H1 (cell line): ENCODE results near the gene ARL6IP5. TPM values are rescaled to one million over a fixed set of nuclear protein-coding genes. Genes with fewer than 3 reads are reported as not detected.

Experiments used
- CTCF ChIA-PET: fragments of 300-600 bp; sonication (Branson Sonifier 250); formaldehyde crosslinking; loops from one replicate; lab custom pipeline; 2021; ENCODE audit not compliant: partially characterized antibody; lab: Charles Lee
- POLR2A ChIA-PET: fragments of 300-600 bp; sonication (Branson Sonifier 250); formaldehyde crosslinking; loops from one replicate; lab custom pipeline; 2021; ENCODE audit warnings: inconsistent platforms; ENCODE audit not compliant: partially characterized antibody; lab: Charles Lee
- DNase-seq, 2 experiments: peaks; one replicate each; pipeline versions ENCODE4 v3.0.0 to v3.0.0-alpha.2; 2010 to 2022; ENCODE audit warnings: low spot score in 2 of 2, low read depth in 1 of 2, mixed read lengths in 1 of 2
- FAIRE-seq: peaks from 2 replicates; lab custom pipeline; 2011; peaks lifted over from hg19 to GRCh38; lab: Jason Lieb, UNC
- H2AFZ ChIP-seq: 2 replicates; pipeline ENCODE4 v1.8.1; 2012; ENCODE audit warnings: low read length, inconsistent platforms
- H2AK5ac ChIP-seq: 2 replicates; pipeline ENCODE4 v1.6.1; 2013; ENCODE audit warnings: low read depth, low read length
- H2BK120ac ChIP-seq: replicated peaks from 2 replicates; pipeline ENCODE3; 2013; ENCODE audit warnings: low read depth, low read length, inconsistent platforms
- H2BK12ac ChIP-seq: 2 replicates; pipeline ENCODE4 v1.6.1; 2013; ENCODE audit warnings: low read depth, low read length
- H2BK15ac ChIP-seq: 2 replicates; pipeline ENCODE4 v1.6.1; 2013; ENCODE audit warnings: low read length
- H2BK20ac ChIP-seq: 2 replicates; pipeline ENCODE4 v1.6.1; 2013; ENCODE audit warnings: low read length
- H2BK5ac ChIP-seq: 2 replicates; pipeline ENCODE4 v1.6.1; 2013; ENCODE audit warnings: low read depth, low read length
- H3K14ac ChIP-seq: 2 replicates; pipeline ENCODE4 v1.6.1; 2013; ENCODE audit warnings: inconsistent platforms; ENCODE audit not compliant: insufficient read length
- H3K18ac ChIP-seq: 2 replicates; pipeline ENCODE4 v1.6.1; 2013; ENCODE audit warnings: low read length; ENCODE audit errors: extremely low read depth
- H3K23ac ChIP-seq: 2 replicates; pipeline ENCODE4 v1.6.1; 2013; ENCODE audit warnings: inconsistent platforms; ENCODE audit not compliant: insufficient read length
- H3K23me2 ChIP-seq: 2 replicates; pipeline ENCODE4 v1.6.1; 2013; ENCODE audit warnings: low read depth, low read length
- H3K27ac ChIP-seq: 2 replicates; pipeline ENCODE4 v1.6.1; 2011; ENCODE audit warnings: low read depth, low read length, inconsistent platforms
- H3K27me3 ChIP-seq, 4 experiments: replicated peaks in 1 of 4; 1 replicate in 1 of 4; 2 replicates in 3 of 4; pipeline versions ENCODE4 v1.6.1 to v1.8.1; 2011 to 2013; ENCODE audit warnings: low read length in 3 of 4, mild to moderate bottlenecking in 3 of 4, inconsistent platforms in 2 of 4, mixed read lengths in 2 of 4, moderate library complexity in 1 of 4; ENCODE audit not compliant: control insufficient read depth in 3 of 4, insufficient read depth in 3 of 4; ENCODE audit errors: extremely low read depth in 1 of 4
- H3K36me3 ChIP-seq, 4 experiments: 2 replicates each; pipeline versions ENCODE4 v1.6.1 to v1.8.1; 2011 to 2013; ENCODE audit warnings: mild to moderate bottlenecking in 4 of 4, low read length in 3 of 4, moderate library complexity in 2 of 4, control low read depth in 1 of 4, inconsistent platforms in 1 of 4; ENCODE audit not compliant: insufficient read depth in 4 of 4, control insufficient read depth in 2 of 4
- H3K4ac ChIP-seq: replicated peaks from 2 replicates; pipeline ENCODE3; 2013; ENCODE audit warnings: low read length, low read depth, mixed read lengths, inconsistent platforms; ENCODE audit not compliant: insufficient read length
- H3K4me1 ChIP-seq, 4 experiments: replicated peaks in 1 of 4; 1 replicate in 1 of 4; 2 replicates in 3 of 4; pipeline versions ENCODE4 v1.6.1 to v1.8.1; 2011 to 2013; ENCODE audit warnings: low read length in 3 of 4, inconsistent platforms in 2 of 4, mixed read lengths in 1 of 4; ENCODE audit not compliant: insufficient read depth in 4 of 4, control insufficient read depth in 3 of 4
- H3K4me2 ChIP-seq, 2 experiments: 2 replicates each; pipeline versions ENCODE4 v1.6.1 to v1.8.1; 2011 to 2013; ENCODE audit warnings: low read depth in 2 of 2, low read length in 2 of 2, control low read depth in 1 of 2, inconsistent platforms in 1 of 2, mild to moderate bottlenecking in 1 of 2; ENCODE audit not compliant: insufficient read depth in 1 of 2
- H3K4me3 ChIP-seq, 4 experiments: fragments of 200-600, 300-600 bp in 1 of 4; sonication (generic), shearing (Covaris generic), sonication (Bioruptor Twin) in 1 of 4; 2 replicates each; pipeline versions ENCODE4 v1.5.1 to v1.8.1; 2011 to 2016; ENCODE audit warnings: low read length in 4 of 4, low read depth in 3 of 4, control low read depth in 2 of 4, inconsistent platforms in 2 of 4, mild to moderate bottlenecking in 2 of 4, mixed read lengths in 1 of 4, moderate library complexity in 1 of 4; ENCODE audit not compliant: insufficient read depth in 2 of 4; ENCODE audit errors: extremely low read depth in 1 of 4
- H3K56ac ChIP-seq: replicated peaks from 2 replicates; pipeline ENCODE3; 2013; ENCODE audit warnings: low read depth, mild to moderate bottlenecking, mixed read lengths, low read length, inconsistent platforms; ENCODE audit not compliant: insufficient read length
- H3K79me1 ChIP-seq: 2 replicates; pipeline ENCODE4 v1.6.1; 2013; ENCODE audit warnings: low read depth, low read length, control low read depth
- H3K79me2 ChIP-seq, 2 experiments: 2 replicates each; pipeline versions ENCODE4 v1.6.1 to v1.8.1; 2012 to 2013; ENCODE audit warnings: low read length in 2 of 2, mild to moderate bottlenecking in 2 of 2, inconsistent platforms in 1 of 2; ENCODE audit not compliant: insufficient read depth in 2 of 2, control insufficient read depth in 1 of 2
- H3K9ac ChIP-seq, 4 experiments: replicated peaks in 1 of 4; 1 replicate in 1 of 4; 2 replicates in 3 of 4; pipeline versions ENCODE4 v1.6.1 to v1.8.1; 2011 to 2013; ENCODE audit warnings: low read depth in 3 of 4, low read length in 3 of 4, control low read depth in 2 of 4, mild to moderate bottlenecking in 2 of 4, moderate library complexity in 2 of 4, inconsistent platforms in 1 of 4; ENCODE audit errors: extremely low read depth in 1 of 4
- H3K9me3 ChIP-seq, 2 experiments: 2 replicates each; pipeline versions ENCODE4 v1.6.1 to v1.8.1; 2012 to 2013; ENCODE audit warnings: mild to moderate bottlenecking in 2 of 2, moderate library complexity in 2 of 2, control low read depth in 1 of 2, inconsistent platforms in 1 of 2, low read depth in 1 of 2, low read length in 1 of 2, mixed read lengths in 1 of 2; ENCODE audit not compliant: insufficient read depth in 2 of 2
- H4K20me1 ChIP-seq, 2 experiments: replicated peaks in 1 of 2; 2 replicates each; pipeline versions ENCODE3 to v1.8.1; 2011 to 2013; ENCODE audit warnings: inconsistent platforms in 2 of 2, low read length in 2 of 2, mild to moderate bottlenecking in 1 of 2; ENCODE audit not compliant: insufficient read depth in 2 of 2, control insufficient read depth in 1 of 2
- H4K5ac ChIP-seq: 2 replicates; pipeline ENCODE4 v1.6.1; 2013; ENCODE audit warnings: low read length, low read depth, mixed read lengths, inconsistent platforms; ENCODE audit not compliant: insufficient read length
- H4K8ac ChIP-seq: 2 replicates; pipeline ENCODE4 v1.8.0; 2013; ENCODE audit warnings: mild to moderate bottlenecking, moderate library complexity, low read length, inconsistent platforms; ENCODE audit not compliant: insufficient read depth; ENCODE audit errors: extremely low read depth
- H4K91ac ChIP-seq: replicated peaks from 2 replicates; pipeline ENCODE3; 2013; ENCODE audit warnings: low read length, mixed read lengths, inconsistent platforms; ENCODE audit not compliant: insufficient read length
- ASH2L ChIP-seq: fragments of 200-600, 300-600 bp; sonication (generic); IDR thresholded peaks from one replicate; pipeline ENCODE4 v1.7.1; 2017; ENCODE audit warnings: low read length
- BRCA1 ChIP-seq: IDR thresholded peaks from 2 replicates; pipeline ENCODE4 v1.6.1; 2012; ENCODE audit warnings: low read depth, low read length, improper control_type of control experiment
- CTCF ChIP-seq, 3 experiments: IDR thresholded peaks; 1 replicate in 2 of 3; 2 replicates in 1 of 3; pipeline versions ENCODE4 v1.5.1 to v1.6.1; 2011; ENCODE audit warnings: low read length in 3 of 3, mild to moderate bottlenecking in 3 of 3, inconsistent platforms in 2 of 3, low read depth in 1 of 3, moderate library complexity in 1 of 3; ENCODE audit not compliant: insufficient read depth in 1 of 3; ENCODE audit errors: control extremely low read depth in 1 of 3
- EP300 ChIP-seq, 2 experiments: IDR thresholded peaks; 1 replicate in 1 of 2; 2 replicates in 1 of 2; pipeline ENCODE4 v1.6.1; 2011 to 2012; ENCODE audit warnings: low read depth in 2 of 2, low read length in 2 of 2, mild to moderate bottlenecking in 2 of 2, borderline replicate concordance in 1 of 2, inconsistent platforms in 1 of 2, moderate library complexity in 1 of 2
- FOSL1 ChIP-seq: IDR thresholded peaks from 2 replicates; pipeline ENCODE4 v1.6.1; 2011; ENCODE audit warnings: mild to moderate bottlenecking, low read depth, low read length, moderate library complexity; ENCODE audit not compliant: insufficient read depth
- MAX ChIP-seq: IDR thresholded peaks from 2 replicates; pipeline ENCODE4 v1.6.1; 2012; ENCODE audit warnings: inconsistent platforms
- SP1 ChIP-seq: IDR thresholded peaks from 2 replicates; pipeline ENCODE4 v1.6.1; 2011; ENCODE audit warnings: low read depth, low read length
- TAF1 ChIP-seq: IDR thresholded peaks from 2 replicates; pipeline ENCODE4 v1.6.1; 2011; ENCODE audit warnings: mild to moderate bottlenecking, low read depth, low read length
- TCF12 ChIP-seq: IDR thresholded peaks from 2 replicates; pipeline ENCODE4 v1.6.1; 2011; ENCODE audit warnings: low read depth, mild to moderate bottlenecking, low read length
- TEAD4 ChIP-seq: IDR thresholded peaks from 2 replicates; pipeline ENCODE4 v1.6.1; 2012; ENCODE audit warnings: low read depth, low read length, inconsistent platforms, mixed read lengths
- WGBS, 2 experiments: shearing (Covaris generic) in 1 of 2; methylation state at CpG; one replicate each; pipeline versions ENCODE4 v1.1.6 to v1.1.7; 2013 to 2015; ENCODE audit warnings: low lambda C conversion rate in 2 of 2, mixed read lengths in 2 of 2, inconsistent platforms in 1 of 2, low coverage in 1 of 2, missing lambda C conversion rate in 1 of 2; ENCODE audit not compliant: insufficient replicate concordance in 2 of 2, insufficient coverage in 1 of 2, insufficient read length in 1 of 2; ENCODE audit errors: extremely low coverage in 1 of 2, missing lambda C conversion rate in 1 of 2; 5-methylcytosine and 5-hydroxymethylcytosine counted together
- polyA plus RNA-seq, 7 experiments: library from polyadenylated mRNA; depleted of rRNA in 3 of 7; stranded (reverse) in 5 of 7; unstranded in 2 of 7; fragments of >200 nt in 5 of 7; fragments of 200-250 nt in 2 of 7; gene quantifications; 1 replicate in 5 of 7; 2 replicates in 1 of 7; 4 replicates in 1 of 7; pipeline versions ENCODE4 v1.2.1 to v1.2.3, GENCODE V29; 2011 to 2013; ENCODE audit warnings: missing spikeins in 2 of 7, mixed read lengths in 2 of 7
- total RNA-seq: library from RNA; stranded (reverse); fragmentation: NEBNext Ultra II Directional; extraction: Animal tissue kit (Norgen Biotek cat#: 25700); gene quantifications from 2 replicates; pipeline ENCODE4 v1.2.1, GENCODE V29; 2021

ARL6IP5 gene
- total and polyA plus RNA-seq, 2 of the 8 experiments (the other 6 are each of a cell fraction or from before 2014, with no cell fraction given), result 24.9 to 30.1 TPM

GRCh38 chr3:69116897-69117296, 32.2 kb downstream of the ARL6IP5 start:
- Histone ChIP-seq H2BK120ac (no peak overlapping the region), H3K79me1 (no peaks in the 10 kb centered on the region), H2BK20ac (no peak overlapping the region), H4K20me1 (no peaks in the 10 kb centered on the region), H4K91ac (no peak overlapping the region), H3K9me3 (no peaks in the 10 kb centered on the region), H4K8ac (no peak overlapping the region), H3K27me3 (no peaks in the 10 kb centered on the region), H3K27ac (no peak overlapping the region), H2BK5ac (no peak overlapping the region), H3K4ac (no peak overlapping the region), H3K4me2 (no peak overlapping the region), H2AFZ (no peak overlapping the region), H3K18ac (no peak overlapping the region), H3K23me2 (no peaks in the 10 kb centered on the region), H3K79me2 (no peaks in the 10 kb centered on the region), H3K4me3 (no peak overlapping the region), H2AK5ac (no peak overlapping the region), H2BK12ac (no peak overlapping the region), H3K36me3 (no peaks in the 10 kb centered on the region), H2BK15ac (no peak overlapping the region), H3K23ac (no peak overlapping the region), H4K5ac (no peak overlapping the region), H3K9ac (no peak overlapping the region), H3K56ac (no peak overlapping the region), H3K14ac (no peak overlapping the region), H3K4me1 (no peaks in the 10 kb centered on the region)
- DNase-seq (no peak), FAIRE-seq (no peak)
- ChIA-PET CTCF (interaction anchor here (6.3 kb wide), 1 partner anchor 189 kb away, joined by 59 read pairs; no protein-coding TSS in a partner anchor), POLR2A (no interaction called here)
- no peak for TF ChIP-seq TEAD4
- no peak for TF ChIP-seq CTCF (IDR thresholded peaks at IDR 0.05; ENCODE audit: control extremely low read depth in 1 of 3, insufficient read depth in 1 of 3, low read depth in 1 of 3, low read length in 3 of 3)
- TF ChIP-seq FOSL1, result no peak
- TF ChIP-seq BRCA1, result no peak
- TF ChIP-seq EP300 (IDR thresholded peaks at IDR 0.05; ENCODE audit: borderline replicate concordance in 1 of 2, low read depth in 2 of 2, low read length in 2 of 2), result no peak
- no peak for TF ChIP-seq ASH2L
- no peak for TF ChIP-seq TAF1
- TF ChIP-seq SP1, result no peak
- no peak for TF ChIP-seq MAX
- TF ChIP-seq TCF12, result no peak
- WGBS, 2 experiments, result 86% methylated on average over 3 of the region's 3 CpGs; no CpG with 5 or more reads in 1 of the 2 experiments
